Right ventricle myocardium superior (tissue), 1 donor: ENCODE measurements around the gene POLR3G. TPM values are rescaled to one million over a fixed set of nuclear protein-coding genes. Genes with fewer than 3 reads are reported as not detected.

Source experiments
- ATAC-seq: fragments of 200-7000 bp; cut with Tn5 transposase; one replicate; pipeline ENCODE4 v1.9.1; 2020; ENCODE audit warnings: mild to moderate bottlenecking; ENCODE audit not compliant: poor library complexity
- DNase-seq: peaks from one replicate; pipeline ENCODE4 v3.0.0-alpha.2; 2020
- intact Hi-C: fragments of 100-400 bp; cut with DNase I; formaldehyde crosslinking; loops from one replicate; pipeline ENCODE4 v1.11.2; 2022
- long read RNA-seq: library from polyadenylated mRNA; unstranded; transcript quantifications from one replicate; pipeline ENCODE4 v2.0.0, GENCODE V29; 2021
- total RNA-seq: library from RNA; stranded (reverse); fragmentation: NEBNext Ultra II Directional; extraction: Animal tissue kit (Norgen Biotek cat#: 25700); gene quantifications from one replicate; pipeline ENCODE4 v1.2.1, GENCODE V29; 2021
- donor health status: DM: no; HTN: yes; CAD: no; lungs with severe emphysema.

POLR3G gene
- total RNA-seq = 0.46 TPM
- long read RNA-seq = 0 reads

GRCh38 chr5:90474235-90475107 lies at the start of gene POLR3G, which contains the start of gene MBLAC2:
Gene POLR3G, plus strand, starts transcription at chr5:90474864. Its CDS starts 10,704 bp downstream, at chr5:90485568.
Gene MBLAC2, minus strand, starts transcription at chr5:90474771. Its CDS starts 479 bp downstream, at chr5:90474292.
- DNase-seq (peak; percentile 94), ATAC-seq (peak; percentile 98)
- intact Hi-C loops = loop anchor here (10.0 kb wide), 1 partner anchor 50 kb away; the partner anchor contains the start of gene LYSMD3

- DNase-seq (no peak), ATAC-seq (no peak)
- intact Hi-C loops = loop anchor here (10.0 kb wide), 2 partner anchors 171 to 351 kb away; no protein-coding TSS in a partner anchor
Observed at GRCh38 chr5:90434116-90434714, 40.4 kb upstream of the POLR3G start.

- no peak for ATAC-seq
- no peak for DNase-seq
- intact Hi-C loops = loop anchor here (10.0 kb wide), 2 partner anchors 167 to 347 kb away; no protein-coding TSS in a partner anchor
Observed at GRCh38 chr5:90437663-90438062, 37.0 kb upstream of the POLR3G start.

- no peak for ATAC-seq
- no peak for DNase-seq
- intact Hi-C loops = loop anchor here (10.0 kb wide), 2 partner anchors 167 to 347 kb away; no protein-coding TSS in a partner anchor
Observed at GRCh38 chr5:90438100-90438499, 36.6 kb upstream of the POLR3G start.

- no peak for DNase-seq
Observed at GRCh38 chr5:90440644-90441043, 34.0 kb upstream of the POLR3G start.

GRCh38 chr5:90446961-90447360 lies 27.7 kb upstream of the POLR3G start:
- DNase-seq (no peak), ATAC-seq (no peak)
- intact Hi-C loops = no loop called here

More at GRCh38 chr5:90440644-90441043, 34.0 kb upstream of the POLR3G start:
- intact Hi-C loops = no loop called here
- no peak for ATAC-seq

GRCh38 chr5:90461288-90461687 lies 13.4 kb upstream of the POLR3G start:
- ATAC-seq (no peak), DNase-seq (no peak)
- intact Hi-C loops = no loop called here

GRCh38 chr5:90472783-90473395 lies 1.8 kb upstream of the POLR3G start:
- ATAC-seq = no peak
- intact Hi-C loops = loop anchor here (10.0 kb wide), 1 partner anchor 52 kb away; the partner anchor contains the start of gene LYSMD3
- no peak for DNase-seq

- intact Hi-C loops = loop anchor here (10.0 kb wide), 1 partner anchor 51 kb away; the partner anchor contains the start of gene LYSMD3
- DNase-seq (peak; percentile 62), ATAC-seq (peak; percentile 50)
Observed at GRCh38 chr5:90473396-90474234, 1.0 kb upstream of the POLR3G start.

GRCh38 chr5:90475436-90475980 lies 844 bp downstream of the POLR3G start:
- intact Hi-C loops = loop anchor here (10.0 kb wide), 1 partner anchor 49 kb away; the partner anchor contains the start of gene LYSMD3
- DNase-seq (no peak), ATAC-seq (no peak)

- intact Hi-C loops = loop anchor here (10.0 kb wide), 1 partner anchor 48 kb away; the partner anchor contains the start of gene LYSMD3
- no peak for DNase-seq
- no peak for ATAC-seq
Observed at GRCh38 chr5:90476391-90476790, 1.7 kb downstream of the POLR3G start.

GRCh38 chr5:90477073-90477472 lies 2.4 kb downstream of the POLR3G start:
- DNase-seq = no peak
- intact Hi-C loops = loop anchor here (10.0 kb wide), 1 partner anchor 48 kb away; the partner anchor contains the start of gene LYSMD3
- no peak for ATAC-seq

- DNase-seq (no peak), ATAC-seq (no peak)
- intact Hi-C loops = loop anchor here (10.0 kb wide), 1 partner anchor 47 kb away; the partner anchor contains the start of gene LYSMD3
Observed at GRCh38 chr5:90477621-90478215, 3.1 kb downstream of the POLR3G start.

- DNase-seq (no peak), ATAC-seq (no peak)
- intact Hi-C loops = loop anchor here (10.0 kb wide), 1 partner anchor 45 kb away; the partner anchor contains the start of gene LYSMD3
Observed at GRCh38 chr5:90479611-90480385, 5.1 kb downstream of the POLR3G start.

GRCh38 chr5:90480699-90481098 lies 6.0 kb downstream of the POLR3G start:
- no peak for ATAC-seq
- intact Hi-C loops = no loop called here
- DNase-seq = no peak

- intact Hi-C loops = no loop called here
- DNase-seq (no peak), ATAC-seq (no peak)
Observed at GRCh38 chr5:90483206-90483605, 8.5 kb downstream of the POLR3G start.
